NCI-H2029 (cell line): Measurements from ENCODE around the gene PLLP.
"Not testable (repeated sequence)": the region's sequence is repeated elsewhere in the genome, so short reads cannot be mapped to it uniquely, and the experiment has no call there.

Source experiments
- DNase-seq: peaks from one replicate; lab custom pipeline; 2025; lab: John Stamatoyannopoulos, UW

The PLLP gene

GRCh38 chr16:57273826-57274225 lies 10.6 kb downstream of the PLLP start:
- DNase-seq: no peak

DNA sequence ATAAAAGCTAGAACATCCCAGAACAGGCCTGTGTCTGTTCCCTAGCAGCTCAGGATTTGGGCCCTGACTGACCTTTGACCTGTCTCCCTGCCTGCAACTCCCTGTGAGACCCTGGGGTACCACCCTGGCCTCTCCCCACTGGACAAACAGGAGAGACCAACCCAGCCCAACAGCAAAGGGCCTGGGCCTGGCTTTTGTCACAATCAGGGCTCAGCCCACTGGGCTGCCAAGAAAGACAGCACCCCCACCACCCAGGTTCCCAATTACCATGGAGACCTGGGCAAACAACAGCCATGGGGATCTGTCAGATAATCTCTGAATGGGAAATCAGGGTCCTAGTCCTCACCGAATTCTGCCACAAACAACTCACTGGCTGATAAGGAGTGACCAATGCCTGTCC lies 11.1 kb downstream of the PLLP start:
- no peak for DNase-seq

DNA sequence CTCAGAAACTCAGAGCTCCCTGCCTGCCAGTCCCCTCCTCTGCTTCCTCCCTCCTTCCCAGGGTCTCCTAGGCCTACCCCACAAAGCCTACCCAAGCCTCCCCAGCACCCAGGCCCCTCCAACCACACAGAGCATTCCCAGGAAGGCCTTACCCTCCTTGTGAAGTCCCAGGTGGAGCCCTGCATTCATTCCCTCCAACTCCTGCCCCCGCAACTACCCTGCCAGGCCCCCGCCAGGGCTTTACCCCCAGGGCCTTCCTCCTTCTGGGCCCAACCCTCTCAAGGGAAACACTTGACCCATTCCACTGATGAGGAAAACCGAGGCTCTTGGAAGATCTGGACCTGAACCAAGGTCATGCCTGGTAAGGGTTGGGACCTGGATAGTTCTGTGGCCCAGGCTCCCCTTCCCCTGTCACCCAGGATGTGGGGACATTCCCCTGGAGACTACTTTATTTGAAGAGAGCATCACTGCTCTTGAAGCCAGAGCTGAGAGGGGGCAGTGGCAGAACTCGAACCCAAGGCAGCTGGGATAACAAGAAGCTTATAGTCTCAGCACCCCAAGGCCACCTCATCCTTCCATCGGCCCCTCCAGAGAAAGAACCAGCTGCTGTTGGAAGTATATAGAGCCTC lies 12.5 kb downstream of the PLLP start:
- DNase-seq: no peak

GRCh38 chr16:57271063-57271345 lies 13.5 kb downstream of the PLLP start:
- no peak for DNase-seq

DNA sequence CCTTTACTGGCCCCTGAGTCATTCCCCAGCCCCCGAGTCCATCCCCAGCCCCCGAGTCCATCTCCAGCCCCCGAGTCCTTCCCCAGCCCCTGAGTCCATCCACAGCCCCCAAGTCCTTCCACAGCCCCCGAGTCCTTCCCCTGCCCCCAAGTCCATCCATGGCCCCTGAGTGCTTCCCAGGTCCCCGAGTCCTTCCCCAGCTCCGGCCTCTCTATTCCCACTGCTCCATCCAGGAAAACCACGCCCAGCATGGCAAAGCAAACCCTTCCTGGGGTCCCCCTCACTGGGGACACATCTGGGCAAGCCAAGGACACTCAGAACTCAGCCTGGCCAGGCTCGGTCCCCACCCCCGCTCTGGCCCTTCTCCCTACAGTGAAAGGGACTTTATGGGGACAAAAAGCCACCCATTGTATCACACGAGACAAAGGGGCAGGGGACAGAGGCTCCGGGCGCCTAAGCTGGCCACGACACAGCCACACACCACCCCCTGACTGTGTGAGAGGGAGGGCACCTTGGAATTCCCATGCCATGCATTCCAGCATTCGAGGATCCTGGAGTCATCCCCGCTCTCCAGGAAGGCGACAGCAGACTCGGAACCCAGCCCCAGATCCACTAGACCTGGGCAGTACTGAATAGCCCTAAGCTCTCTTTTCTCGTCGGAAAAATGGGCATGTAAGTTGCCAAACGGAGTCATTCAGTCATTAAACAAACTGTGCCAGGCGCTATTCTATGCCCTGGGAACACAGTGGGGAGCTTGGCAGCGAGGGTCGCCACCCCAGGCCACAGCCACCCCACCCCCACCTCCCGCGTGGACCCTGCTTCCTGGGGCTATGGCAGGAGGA lies 14.0 kb downstream of the PLLP start:
- DNase-seq: no peak

GRCh38 chr16:57268804-57269800 lies 15.4 kb downstream of the PLLP start:
- no peak for DNase-seq

- not testable (repeated sequence) for DNase-seq
Observed at GRCh38 chr16:57267343-57267742, 17.1 kb downstream of the PLLP start.

- DNase-seq: no peak
Observed at GRCh38 chr16:57266531-57267260, 17.8 kb downstream of the PLLP start.

GRCh38 chr16:57265850-57266530 lies 18.5 kb downstream of the PLLP start:
- DNase-seq: peak; percentile 37

DNA sequence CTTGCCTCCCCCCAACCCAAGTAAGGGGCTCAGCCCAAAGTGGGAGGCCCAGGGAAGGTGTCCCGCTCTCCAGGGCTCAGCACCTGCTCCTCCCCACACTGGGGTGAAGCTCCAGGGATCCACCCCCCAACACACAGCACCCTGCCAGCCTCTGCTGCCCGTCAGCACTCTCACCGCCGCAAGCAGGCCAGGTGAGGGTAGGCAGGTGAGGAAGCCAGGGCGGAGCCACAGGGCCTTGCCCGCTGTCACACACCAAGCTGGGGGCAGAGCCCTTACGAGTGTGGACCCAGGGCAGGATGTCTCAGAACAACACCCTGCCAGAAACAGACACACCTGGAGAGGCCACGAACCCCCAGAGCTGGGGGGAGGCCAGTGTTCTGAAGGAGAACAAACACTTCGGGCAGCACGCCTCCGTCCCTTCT lies 19.5 kb downstream of the PLLP start:
- DNase-seq: peak; percentile 30

DNA sequence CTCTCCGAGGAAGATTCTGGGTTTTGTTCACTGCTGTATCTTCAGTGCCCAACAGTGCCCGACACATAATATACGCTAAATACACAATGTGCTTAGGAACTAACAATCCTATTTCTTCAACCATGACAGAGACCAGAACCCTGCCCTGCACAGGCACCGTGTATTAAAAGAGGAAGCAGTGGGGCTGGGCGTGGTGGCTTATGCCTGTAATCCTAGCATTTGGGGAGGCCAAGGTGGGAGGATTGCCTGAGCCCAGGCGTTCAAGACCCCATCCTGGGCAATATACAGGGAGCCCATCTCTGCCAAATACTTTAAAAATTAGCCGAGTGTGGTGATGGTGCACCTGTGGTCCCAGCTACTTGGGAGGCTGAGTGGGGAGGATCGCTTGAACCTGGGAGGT lies 20.1 kb downstream of the PLLP start:
- DNase-seq: no peak

GRCh38 chr16:57263541-57264351 lies 20.7 kb downstream of the PLLP start:
- no peak for DNase-seq

DNA sequence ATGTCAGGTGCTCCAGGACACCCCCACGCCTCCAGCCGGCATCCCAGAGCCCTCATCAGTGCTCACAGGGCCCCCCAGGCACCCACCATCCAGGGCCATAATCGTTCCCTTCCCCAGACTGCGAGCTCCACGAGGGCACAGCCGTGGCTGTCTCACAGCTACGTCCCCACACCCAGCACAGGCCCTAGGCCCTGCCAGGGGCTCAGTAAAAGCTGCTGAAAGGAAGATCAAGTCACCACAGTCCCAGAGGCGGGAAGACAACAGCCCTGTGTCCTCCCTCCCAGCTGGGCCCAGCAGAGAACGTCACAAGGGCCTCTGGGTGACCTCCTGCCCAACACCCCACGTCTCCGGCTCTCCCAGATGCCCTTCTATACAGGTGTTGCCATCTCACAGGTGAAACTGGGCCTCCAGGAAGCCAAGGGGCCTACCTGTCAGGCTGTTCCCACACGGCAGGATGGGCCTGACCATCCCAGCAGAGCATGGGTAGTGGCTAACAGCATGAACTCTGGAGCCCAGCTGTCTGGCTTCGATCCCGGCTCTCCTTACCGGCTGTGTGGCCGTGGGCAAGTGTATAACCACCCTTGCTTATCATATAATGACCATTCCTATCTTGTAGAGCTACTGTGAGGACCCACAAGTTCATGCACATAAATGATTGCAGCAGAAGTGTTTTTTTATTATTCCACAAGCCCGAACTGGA lies 21.5 kb downstream of the PLLP start:
- DNase-seq: no peak

DNA sequence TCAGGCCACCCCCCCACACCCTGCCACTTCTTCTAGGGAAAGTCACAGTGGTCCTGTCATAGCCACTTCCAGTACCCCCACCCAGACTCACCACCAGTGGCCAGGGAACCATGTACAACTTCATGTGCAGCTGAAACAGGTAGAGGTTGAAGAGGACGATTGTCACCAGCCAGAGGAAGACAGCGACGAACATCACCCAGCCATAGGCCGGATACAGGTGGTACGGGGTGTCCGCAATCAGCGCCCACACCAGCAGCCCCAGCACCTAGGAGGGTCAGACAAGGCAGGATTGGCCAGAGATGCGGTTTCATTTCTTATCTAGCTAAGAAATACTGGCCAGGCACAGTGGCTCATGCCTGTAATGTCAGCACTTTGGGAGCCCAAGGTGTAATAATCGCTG lies 22.7 kb downstream of the PLLP start:
- no peak for DNase-seq

DNA sequence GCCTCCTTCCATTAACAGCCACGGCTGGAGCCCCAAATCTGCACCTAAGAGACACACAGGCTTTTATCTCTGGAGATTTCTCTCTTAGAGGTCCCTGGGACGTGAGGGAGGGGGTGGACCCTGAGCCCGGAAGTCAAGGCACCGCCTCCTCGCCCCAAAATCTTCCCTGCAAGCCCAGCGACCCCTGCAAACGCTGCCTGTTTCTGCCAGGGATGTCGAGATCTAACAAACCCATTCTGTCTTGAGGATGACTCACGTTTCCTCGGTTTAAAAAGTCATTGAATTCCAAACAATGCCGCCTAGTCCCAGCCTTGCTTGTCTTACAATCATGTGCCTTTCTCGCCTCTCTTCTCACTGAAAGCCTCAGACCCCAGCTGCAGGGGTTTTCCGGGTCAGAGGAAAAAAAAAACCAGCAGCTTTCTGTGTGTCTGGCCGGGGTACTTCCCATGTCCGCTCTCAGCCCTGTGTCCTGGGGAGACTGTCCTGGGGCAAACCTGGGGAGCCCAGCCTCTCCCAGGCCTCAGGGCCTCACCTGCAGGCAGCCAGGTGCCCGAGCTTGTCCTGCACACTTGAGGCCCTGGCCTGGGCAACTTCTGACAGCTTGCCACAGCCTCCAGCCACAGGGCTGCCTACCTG lies 24.1 kb downstream of the PLLP start:
- DNase-seq: no peak

DNA sequence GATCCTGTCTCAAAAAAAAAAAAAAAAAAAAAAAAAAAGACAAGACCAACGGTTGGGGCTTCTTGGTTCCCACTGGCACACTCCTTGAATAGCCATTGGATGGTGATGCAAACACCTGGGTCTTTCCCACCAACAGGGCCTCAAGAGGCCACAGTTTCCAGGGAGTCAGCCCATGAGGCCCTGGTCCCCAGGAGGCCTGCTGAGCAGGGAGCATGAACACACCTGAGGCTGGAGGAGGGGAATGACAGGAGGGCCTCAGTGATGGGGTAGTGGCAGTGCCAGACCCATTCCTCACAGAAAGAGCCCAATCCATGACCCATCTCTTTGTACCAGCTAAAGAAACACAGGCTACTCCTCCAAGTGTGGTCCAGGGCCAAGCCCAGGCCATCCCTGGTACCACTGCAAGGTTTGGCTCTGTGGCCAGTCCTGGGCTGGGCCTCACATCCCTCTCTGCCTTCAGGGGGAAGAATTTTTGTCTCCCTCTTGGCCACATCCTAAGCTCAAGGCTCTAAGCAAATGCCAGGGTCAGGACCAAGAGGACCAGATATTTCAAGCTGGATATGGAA lies 25.5 kb downstream of the PLLP start:
- DNase-seq: no peak

GRCh38 chr16:57258226-57258909 lies 26.1 kb downstream of the PLLP start:
- no peak for DNase-seq

- DNase-seq: no peak
Observed at GRCh38 chr16:57257455-57258070, 26.9 kb downstream of the PLLP start.
